GM12865 (cell line): ENCODE data around the gene MGST2.

Experiments used
- DNase-seq: peaks from one replicate; pipeline ENCODE4 v3.0.0; 2010; ENCODE audit warnings: low read depth
- H3K4me3 ChIP-seq: 2 replicates; pipeline ENCODE4 v1.5.1; 2011; ENCODE audit warnings: mild to moderate bottlenecking, low read depth, low read length, control low read depth
- TF ChIP-seq, protein P1 (sequence below): IDR thresholded peaks from 2 replicates; pipeline ENCODE4 v1.5.1; 2011; ENCODE audit warnings: low read length, control low read depth, low read depth, inconsistent platforms; ENCODE audit not compliant: insufficient read depth; ENCODE audit errors: missing control alignments

The MGST2 gene

DNA sequence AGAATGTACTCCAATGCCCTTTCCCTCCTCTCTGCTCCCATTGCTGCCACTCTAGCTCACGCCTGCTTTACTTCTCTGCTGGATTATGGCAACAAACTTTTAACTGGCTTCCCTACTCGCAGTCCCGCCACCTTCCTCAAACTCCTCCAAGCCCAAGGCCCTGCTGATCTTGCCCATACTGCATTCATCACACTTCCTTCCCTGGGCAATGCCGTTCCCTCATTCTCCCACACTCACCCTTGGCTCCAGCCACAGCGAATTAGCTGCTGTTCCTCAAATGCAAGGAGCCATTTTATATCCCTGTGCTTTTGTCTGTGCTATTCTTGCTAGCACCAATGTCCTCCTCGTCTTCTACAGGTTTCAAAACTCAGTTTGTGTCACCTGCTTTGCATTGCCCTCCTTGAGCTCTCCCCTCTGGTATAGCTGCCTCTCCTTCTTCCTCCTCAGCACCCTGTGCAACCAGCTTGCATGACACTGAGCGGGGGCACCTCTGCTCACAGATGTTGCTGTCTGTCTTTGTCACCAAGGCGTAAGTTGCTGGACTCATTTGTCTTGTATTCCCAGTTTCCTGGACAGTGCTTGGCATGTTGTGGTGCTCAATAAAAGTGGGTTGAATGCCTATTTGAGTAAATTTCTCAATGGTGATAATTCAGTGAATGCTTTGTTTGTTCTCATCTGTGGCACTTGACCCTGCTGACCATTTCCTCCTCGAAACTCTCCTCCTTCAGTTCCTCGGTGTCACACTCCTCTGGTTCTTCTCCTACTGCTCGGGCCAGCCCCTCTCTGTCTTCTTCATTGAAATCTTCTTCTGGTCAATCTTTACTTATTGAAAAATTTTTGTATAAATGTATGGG, 22.4 kb upstream of the MGST2 start:
- TF ChIP-seq, protein P1, sequence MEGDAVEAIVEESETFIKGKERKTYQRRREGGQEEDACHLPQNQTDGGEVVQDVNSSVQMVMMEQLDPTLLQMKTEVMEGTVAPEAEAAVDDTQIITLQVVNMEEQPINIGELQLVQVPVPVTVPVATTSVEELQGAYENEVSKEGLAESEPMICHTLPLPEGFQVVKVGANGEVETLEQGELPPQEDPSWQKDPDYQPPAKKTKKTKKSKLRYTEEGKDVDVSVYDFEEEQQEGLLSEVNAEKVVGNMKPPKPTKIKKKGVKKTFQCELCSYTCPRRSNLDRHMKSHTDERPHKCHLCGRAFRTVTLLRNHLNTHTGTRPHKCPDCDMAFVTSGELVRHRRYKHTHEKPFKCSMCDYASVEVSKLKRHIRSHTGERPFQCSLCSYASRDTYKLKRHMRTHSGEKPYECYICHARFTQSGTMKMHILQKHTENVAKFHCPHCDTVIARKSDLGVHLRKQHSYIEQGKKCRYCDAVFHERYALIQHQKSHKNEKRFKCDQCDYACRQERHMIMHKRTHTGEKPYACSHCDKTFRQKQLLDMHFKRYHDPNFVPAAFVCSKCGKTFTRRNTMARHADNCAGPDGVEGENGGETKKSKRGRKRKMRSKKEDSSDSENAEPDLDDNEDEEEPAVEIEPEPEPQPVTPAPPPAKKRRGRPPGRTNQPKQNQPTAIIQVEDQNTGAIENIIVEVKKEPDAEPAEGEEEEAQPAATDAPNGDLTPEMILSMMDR = no peak
- DNase-seq = no peak

DNA sequence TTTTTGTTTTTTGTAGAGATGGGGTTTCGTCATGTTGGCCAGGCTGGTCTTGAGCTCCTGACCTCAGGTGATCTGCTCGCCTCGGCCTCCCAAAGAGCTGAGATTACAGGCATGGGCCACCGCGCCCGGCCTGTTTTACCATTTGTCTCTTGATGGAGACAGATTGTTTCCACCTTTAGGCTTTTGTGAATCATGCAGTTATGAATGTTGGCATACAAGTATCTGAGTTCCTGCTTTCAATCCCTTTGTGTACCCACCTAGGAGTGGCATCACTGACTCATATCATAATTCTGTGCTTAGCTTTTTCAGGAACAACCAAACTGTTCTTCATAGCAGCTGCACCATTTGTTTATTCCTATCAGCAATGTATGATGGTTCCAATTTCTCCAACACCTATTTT, 20.2 kb upstream of the MGST2 start:
- no peak for DNase-seq
- no peak overlapping the region for H3K4me3 ChIP-seq
- TF ChIP-seq, protein P1 = no peak

More for the DNA sequence above, 22.4 kb upstream of the MGST2 start:
- H3K4me3 ChIP-seq = no peak overlapping the region

DNA sequence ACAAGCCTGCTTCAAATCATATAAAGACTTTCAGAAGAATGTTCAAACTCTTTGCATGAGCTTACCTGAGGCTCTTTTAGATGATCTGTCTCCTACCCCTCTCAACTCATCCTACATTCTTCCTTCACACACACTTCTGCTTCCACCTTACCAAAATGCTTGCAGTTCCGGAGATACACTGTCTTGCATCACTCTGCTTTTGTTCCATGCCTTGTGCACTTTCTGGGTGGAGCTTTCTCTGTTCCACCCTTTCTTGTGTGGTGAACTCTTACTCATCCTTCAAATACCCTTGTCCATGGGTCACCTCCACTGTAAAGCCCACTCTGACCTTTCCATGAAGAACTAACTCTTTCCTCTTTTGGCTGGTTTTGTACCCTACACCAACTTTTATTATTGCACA, 18.4 kb upstream of the MGST2 start:
- H3K4me3 ChIP-seq = no peak overlapping the region
- no peak for DNase-seq
- TF ChIP-seq, protein P1 = no peak

DNA sequence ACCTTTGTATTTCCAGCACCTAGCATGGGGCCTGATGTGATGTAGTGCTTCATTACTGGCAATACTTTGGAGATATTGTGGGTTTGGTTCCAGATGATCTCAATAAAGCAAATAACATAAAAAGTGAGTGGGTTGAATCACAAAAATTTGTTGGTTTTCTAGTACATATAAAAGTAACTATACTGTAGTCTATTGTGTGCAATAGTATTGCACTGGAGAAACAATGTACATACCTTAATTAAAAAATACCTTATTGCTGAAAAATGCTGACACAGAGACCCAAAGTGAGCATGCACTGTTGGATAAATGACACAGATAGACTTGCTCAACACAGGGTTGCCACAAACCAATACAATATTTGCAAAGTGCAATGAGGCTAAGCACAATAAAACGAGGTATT, 17.7 kb upstream of the MGST2 start:
- H3K4me3 ChIP-seq = no peak overlapping the region
- no peak for DNase-seq

DNA sequence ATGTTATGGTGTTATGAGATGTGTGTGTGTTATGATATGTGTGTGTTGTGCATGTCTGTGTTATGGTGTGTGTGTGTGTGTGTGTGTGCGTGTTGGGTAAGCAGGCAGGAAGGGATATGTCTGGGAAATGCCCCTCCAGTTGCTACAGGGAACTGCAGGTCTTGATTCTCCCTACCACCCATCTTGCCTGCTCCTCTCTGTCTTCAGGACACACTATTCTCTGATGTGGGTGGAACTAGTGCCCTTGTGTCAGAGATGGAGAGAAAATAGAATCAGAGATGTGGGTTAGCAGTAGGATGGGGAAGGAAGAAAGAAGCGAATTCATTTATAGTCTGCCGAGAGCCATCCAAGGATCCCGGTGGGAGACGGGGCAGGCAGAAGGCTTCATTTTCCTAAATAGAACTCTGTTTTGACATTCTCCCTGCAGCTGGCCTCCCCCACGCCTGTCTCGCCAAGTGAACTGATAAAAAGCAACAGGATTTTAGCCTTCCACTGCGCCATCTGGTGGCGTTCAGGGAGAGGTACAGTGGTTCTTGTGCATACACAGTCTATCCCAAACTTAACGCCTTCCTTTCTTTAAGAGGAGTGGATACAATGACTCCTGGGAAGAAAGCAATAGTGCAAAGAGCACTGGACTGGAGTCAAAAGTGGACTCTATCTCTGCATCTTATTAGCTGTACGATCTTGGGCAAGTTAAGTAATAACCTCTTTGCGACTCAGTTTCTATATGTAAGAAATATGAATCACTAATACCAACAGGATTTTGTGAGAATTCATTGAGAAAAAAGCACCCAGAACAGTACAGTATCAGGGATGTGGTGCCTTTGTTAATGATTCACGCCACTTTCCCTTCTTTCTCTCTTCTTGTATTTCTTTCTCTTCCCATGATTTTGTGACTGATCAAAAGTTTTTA, 14.1 kb upstream of the MGST2 start:
- DNase-seq = peak; percentile 76
- TF ChIP-seq, protein P1 = peak; percentile 87
- no peak overlapping the region for H3K4me3 ChIP-seq

More for the DNA sequence above, 17.7 kb upstream of the MGST2 start:
- TF ChIP-seq, protein P1 = no peak

DNA sequence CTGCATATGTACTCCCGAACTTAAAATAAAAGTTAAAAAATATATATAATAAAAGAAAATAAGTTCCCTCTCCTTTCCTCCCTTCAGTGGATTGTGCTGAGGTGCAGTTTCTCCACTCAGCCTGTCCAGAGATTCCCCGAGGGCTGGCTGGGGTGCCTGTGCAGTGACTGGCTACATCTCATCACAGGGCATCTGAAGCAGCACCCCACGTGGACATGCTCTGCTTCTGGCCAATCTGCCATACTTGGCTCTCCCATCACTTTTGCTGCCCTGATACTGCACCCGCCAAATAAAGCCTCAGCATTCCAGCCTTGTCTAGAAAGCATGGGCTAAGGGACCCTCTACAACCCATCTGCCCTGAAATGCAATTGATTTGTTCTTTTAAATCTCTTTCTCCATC, 11.1 kb upstream of the MGST2 start:
- DNase-seq = no peak
- no peak overlapping the region for H3K4me3 ChIP-seq
- TF ChIP-seq, protein P1 = no peak
